ENCODE measurements around the gene PLIN3.
"Not testable (repeated sequence)": the region's sequence is repeated elsewhere in the genome, so short reads cannot be mapped to it uniquely, and the experiment has no call there.

GRCh38 chr19:4845975-4846374 is 21.5 kb downstream of the PLIN3 start:
- not testable (repeated sequence) for TF ChIP-seq CTCF (IDR thresholded peaks at IDR 0.05); REST (IDR thresholded peaks at IDR 0.05; ENCODE audit: insufficient read depth in 1 of 2, low read depth in 2 of 2, low read length in 1 of 2)

All from Panc1 (cell line).